GM23338 (cell line): ENCODE data around the gene SLC2A1. TPM values are rescaled to one million over a fixed set of nuclear protein-coding genes. Genes with fewer than 3 reads are reported as not detected.
"Not testable (repeated sequence)": the region's sequence is repeated elsewhere in the genome, so short reads cannot be mapped to it uniquely, and the experiment has no call there.

ENCODE experiments used
- ATAC-seq: fragments of 200-7000 bp; cut with Tn5 transposase; 3 replicates; pipeline ENCODE4 v1.9.1; 2020
- DNase-seq: peaks from one replicate; pipeline ENCODE4 v3.0.0-alpha.2; 2015; ENCODE audit warnings: low spot score
- H2AFZ ChIP-seq: fragments of 200-600 bp; sonication (generic); 2 replicates; pipeline ENCODE4 v1.8.0; 2016; ENCODE audit warnings: antibody characterized with exemption, mild to moderate bottlenecking, moderate library complexity
- H3F3A ChIP-seq: fragments of 200-600 bp; sonication (generic); replicated peaks from 2 replicates; pipeline ENCODE4 v1.8.0; 2017; ENCODE audit warnings: antibody characterized with exemption, mixed run types, low read depth
- H3K27ac ChIP-seq: fragments of 200-600 bp; sonication (generic); 2 replicates; pipeline ENCODE4 v1.6.1; 2016; ENCODE audit warnings: low read depth
- H3K27me3 ChIP-seq: fragments of 200-600 bp; sonication (generic); 2 replicates; pipeline ENCODE4 v1.8.0; 2016; ENCODE audit warnings: mild to moderate bottlenecking, mixed run types, moderate library complexity; ENCODE audit not compliant: insufficient read depth
- H3K36me3 ChIP-seq: fragments of 200-600 bp; sonication (generic); 2 replicates; pipeline ENCODE4 v1.8.0; 2016; ENCODE audit warnings: mild to moderate bottlenecking; ENCODE audit not compliant: insufficient read depth
- H3K4me1 ChIP-seq: fragments of 200-600 bp; sonication (generic); 2 replicates; pipeline ENCODE4 v1.8.0; 2016; ENCODE audit warnings: mild to moderate bottlenecking, moderate library complexity; ENCODE audit not compliant: insufficient read depth
- H3K4me2 ChIP-seq: fragments of 200-600 bp; sonication (generic); 2 replicates; pipeline ENCODE4 v1.7.1; 2017; ENCODE audit warnings: mixed run types
- H3K4me3 ChIP-seq: fragments of 200-600 bp; sonication (generic); 2 replicates; pipeline ENCODE4 v1.6.1; 2016; ENCODE audit warnings: mixed run types
- H3K79me2 ChIP-seq: fragments of 200-600 bp; sonication (generic); replicated peaks from 2 replicates; pipeline ENCODE4 v1.8.0; 2017; ENCODE audit warnings: mild to moderate bottlenecking; ENCODE audit not compliant: insufficient read depth
- H3K9me2 ChIP-seq: fragments of 200-600 bp; sonication (generic); 2 replicates; pipeline ENCODE4 v1.8.0; 2017; ENCODE audit not compliant: insufficient read depth
- H4K20me1 ChIP-seq: fragments of 200-600 bp; sonication (generic); replicated peaks from 2 replicates; pipeline ENCODE4 v1.8.0; 2017; ENCODE audit warnings: mild to moderate bottlenecking; ENCODE audit not compliant: insufficient read depth
- H3K27ac Mint-ChIP-seq: 2 replicates; pipeline ENCODE4 v1.8.0; 2020; ENCODE audit warnings: inconsistent platforms, mild to moderate bottlenecking, moderate library complexity, mixed read lengths
- H3K27me3 Mint-ChIP-seq: 3 replicates; pipeline ENCODE4 v1.8.0; 2022; ENCODE audit warnings: low read depth, mild to moderate bottlenecking, moderate library complexity, mixed read lengths, inconsistent platforms; ENCODE audit not compliant: insufficient read depth, poor library complexity
- H3K36me3 Mint-ChIP-seq: 3 replicates; pipeline ENCODE4 v1.8.0; 2021; ENCODE audit warnings: low read depth, mild to moderate bottlenecking, inconsistent platforms, moderate library complexity, mixed read lengths
- H3K4me1 Mint-ChIP-seq: 3 replicates; pipeline ENCODE4 v1.8.0; 2020; ENCODE audit warnings: mild to moderate bottlenecking, inconsistent platforms, mixed read lengths
- H3K4me3 Mint-ChIP-seq: 3 replicates; pipeline ENCODE4 v1.8.0; 2021; ENCODE audit warnings: moderate library complexity, mild to moderate bottlenecking, inconsistent platforms, mixed read lengths
- H3K9me3 Mint-ChIP-seq: 3 replicates; pipeline ENCODE4 v1.8.0; 2020; ENCODE audit warnings: moderate library complexity, mild to moderate bottlenecking, inconsistent platforms, mixed read lengths
- CREB1 ChIP-seq: fragments of 250-450 bp; sonication (Bioruptor Pico); IDR thresholded peaks from 2 replicates; pipeline ENCODE4 v1.5.0; 2020; ENCODE audit warnings: low read depth, mild to moderate bottlenecking, moderate library complexity
- EZH2 ChIP-seq: fragments of 200-600 bp; sonication (generic); IDR thresholded peaks from one replicate; pipeline ENCODE4 v1.8.0; 2017; ENCODE audit warnings: antibody characterized with exemption, mild to moderate bottlenecking, low read depth; ENCODE audit not compliant: unreplicated experiment
- EZH2phosphoT487 ChIP-seq: fragments of 200-600 bp; sonication (generic); IDR thresholded peaks from one replicate; pipeline ENCODE4 v1.8.1; 2018; ENCODE audit warnings: antibody characterized with exemption; ENCODE audit not compliant: unreplicated experiment
- JUNB ChIP-seq: IDR thresholded peaks from one replicate; pipeline ENCODE4 v1.6.1; 2016; ENCODE audit warnings: antibody characterized with exemption; ENCODE audit not compliant: unreplicated experiment
- POLR2AphosphoS5 ChIP-seq: IDR thresholded peaks from 2 replicates; pipeline ENCODE4 v1.6.1; 2016; ENCODE audit warnings: antibody characterized with exemption, low read depth
- ZNF331 ChIP-seq: fragments of 250-450 bp; sonication (Bioruptor Pico); IDR thresholded peaks from 2 replicates; pipeline ENCODE4 v1.5.0; 2020; ENCODE audit warnings: low read depth, mild to moderate bottlenecking, moderate library complexity
- polyA plus RNA-seq: library from polyadenylated mRNA; unstranded; fragments of >200 nt; fragmentation: Nextera tagmentation; extraction: Ambion mirVana; gene quantifications from 2 replicates; pipeline ENCODE4 v1.2.1, GENCODE V29; 2016
- total RNA-seq: library from RNA; depleted of rRNA; stranded (reverse); fragments of >200 nt; shearing (Covaris generic); gene quantifications from 2 replicates; pipeline ENCODE4 v1.2.3, GENCODE V29; 2014
- TF ChIP-seq, protein P1 (sequence below): IDR thresholded peaks from one replicate; pipeline ENCODE4 v1.6.1; 2018; ENCODE audit warnings: antibody characterized with exemption; ENCODE audit not compliant: unreplicated experiment
- TF ChIP-seq, protein P2 (sequence below), 2 experiments: fragments of 200-600 bp in 1 of 2; sonication (generic) in 1 of 2; conservative IDR thresholded peaks; 2 replicates each; pipeline versions ENCODE4 v1.5.1 to v1.6.1; 2016 to 2017; ENCODE audit warnings: antibody characterized with exemption in 2 of 2, low read depth in 2 of 2, mild to moderate bottlenecking in 2 of 2, moderate library complexity in 1 of 2

The SLC2A1 gene
- total and polyA plus RNA-seq, 2 experiments from 2014 or later, result 66.1 to 305 TPM

- TF ChIP-seq CREB1 (CRISPR knock-in tag) (no peak), ZNF331 (no peak), EZH2 (no peak), POLR2AphosphoS5 (no peak)
- TF ChIP-seq, protein P1, sequence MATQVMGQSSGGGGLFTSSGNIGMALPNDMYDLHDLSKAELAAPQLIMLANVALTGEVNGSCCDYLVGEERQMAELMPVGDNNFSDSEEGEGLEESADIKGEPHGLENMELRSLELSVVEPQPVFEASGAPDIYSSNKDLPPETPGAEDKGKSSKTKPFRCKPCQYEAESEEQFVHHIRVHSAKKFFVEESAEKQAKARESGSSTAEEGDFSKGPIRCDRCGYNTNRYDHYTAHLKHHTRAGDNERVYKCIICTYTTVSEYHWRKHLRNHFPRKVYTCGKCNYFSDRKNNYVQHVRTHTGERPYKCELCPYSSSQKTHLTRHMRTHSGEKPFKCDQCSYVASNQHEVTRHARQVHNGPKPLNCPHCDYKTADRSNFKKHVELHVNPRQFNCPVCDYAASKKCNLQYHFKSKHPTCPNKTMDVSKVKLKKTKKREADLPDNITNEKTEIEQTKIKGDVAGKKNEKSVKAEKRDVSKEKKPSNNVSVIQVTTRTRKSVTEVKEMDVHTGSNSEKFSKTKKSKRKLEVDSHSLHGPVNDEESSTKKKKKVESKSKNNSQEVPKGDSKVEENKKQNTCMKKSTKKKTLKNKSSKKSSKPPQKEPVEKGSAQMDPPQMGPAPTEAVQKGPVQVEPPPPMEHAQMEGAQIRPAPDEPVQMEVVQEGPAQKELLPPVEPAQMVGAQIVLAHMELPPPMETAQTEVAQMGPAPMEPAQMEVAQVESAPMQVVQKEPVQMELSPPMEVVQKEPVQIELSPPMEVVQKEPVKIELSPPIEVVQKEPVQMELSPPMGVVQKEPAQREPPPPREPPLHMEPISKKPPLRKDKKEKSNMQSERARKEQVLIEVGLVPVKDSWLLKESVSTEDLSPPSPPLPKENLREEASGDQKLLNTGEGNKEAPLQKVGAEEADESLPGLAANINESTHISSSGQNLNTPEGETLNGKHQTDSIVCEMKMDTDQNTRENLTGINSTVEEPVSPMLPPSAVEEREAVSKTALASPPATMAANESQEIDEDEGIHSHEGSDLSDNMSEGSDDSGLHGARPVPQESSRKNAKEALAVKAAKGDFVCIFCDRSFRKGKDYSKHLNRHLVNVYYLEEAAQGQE, result no peak
Measured at GRCh38 chr1:42921769-42922168, 36.9 kb downstream of the SLC2A1 start (continued).

DNA sequence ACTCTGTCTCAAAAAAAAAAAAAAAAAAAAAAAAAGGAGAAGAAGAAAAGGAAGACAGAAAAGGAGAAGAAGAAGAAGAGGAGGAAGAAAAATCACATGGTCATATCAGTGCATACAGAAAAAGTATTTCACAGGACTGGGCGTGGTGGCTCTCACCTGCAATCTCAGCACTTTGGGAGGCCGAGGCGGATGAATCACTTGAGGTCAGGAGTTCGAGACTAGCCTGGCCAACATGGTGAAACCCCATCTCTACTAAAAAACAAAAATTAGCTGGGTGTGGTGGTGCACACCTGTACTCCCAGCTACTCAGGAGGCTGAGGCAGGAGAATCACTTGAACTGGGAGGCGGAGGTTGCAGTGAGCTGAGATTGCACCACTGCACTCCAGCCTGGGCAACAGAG, 39.0 kb downstream of the SLC2A1 start:
- ATAC-seq, H3K4me2 ChIP-seq, H3K27ac Mint-ChIP-seq, H3K4me3 Mint-ChIP-seq, H3K9me2 ChIP-seq, H3K27ac ChIP-seq, H3K79me2 ChIP-seq, H4K20me1 ChIP-seq, H2AFZ ChIP-seq, DNase-seq, H3K36me3 ChIP-seq, H3K4me3 ChIP-seq, H3F3A ChIP-seq, H3K4me1 ChIP-seq, H3K27me3 ChIP-seq: not testable (repeated sequence)
- Mint-ChIP-seq H3K9me3 (peaks cover 25% of the 10 kb centered on the region), H3K4me1 (peaks cover 12% of the 10 kb centered on the region), H3K27me3 (peaks cover 11% of the 10 kb centered on the region), H3K36me3 (peaks cover 19% of the 10 kb centered on the region)

DNA sequence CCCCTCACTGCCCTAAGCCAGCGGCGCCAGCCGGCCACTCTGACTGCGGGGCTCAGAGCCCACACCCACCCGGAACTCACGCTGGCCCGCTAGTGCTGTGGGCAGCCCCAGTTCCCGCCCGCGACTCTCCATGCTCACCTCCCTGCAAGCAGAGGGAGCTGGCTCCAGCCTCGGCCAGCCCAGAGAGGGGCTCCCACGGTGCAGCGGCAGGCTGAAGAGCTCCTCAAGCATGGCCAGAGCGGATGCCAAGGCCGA, 41.5 kb downstream of the SLC2A1 start:
- Histone ChIP-seq H3K4me1 (no peaks in the 10 kb centered on the region), H3K79me2 (no peaks in the 10 kb centered on the region), H2AFZ (no peak overlapping the region), H3K36me3 (peaks cover 6% of the 10 kb centered on the region; the same call in 1 of the 2 replicates), H3K27ac (no peak overlapping the region), H3F3A (no peaks in the 10 kb centered on the region), H4K20me1 (no peaks in the 10 kb centered on the region), H3K9me2 (no peaks in the 10 kb centered on the region), H3K4me3 (no peak overlapping the region), H3K4me2 (no peak overlapping the region), H3K27me3 (no peaks in the 10 kb centered on the region)
- H3K9me3 Mint-ChIP-seq, result peaks cover 28% of the 10 kb centered on the region
- ATAC-seq (no peak), DNase-seq (no peak)
- peaks cover 1% of the 10 kb centered on the region for H3K27me3 Mint-ChIP-seq
- no peak overlapping the region for H3K4me3 Mint-ChIP-seq
- H3K4me1 Mint-ChIP-seq, result no peaks in the 10 kb centered on the region; the same call in 1 of the 3 replicates
- peaks cover 19% of the 10 kb centered on the region for H3K36me3 Mint-ChIP-seq
- no peak overlapping the region for H3K27ac Mint-ChIP-seq
- TF ChIP-seq, protein P2, sequence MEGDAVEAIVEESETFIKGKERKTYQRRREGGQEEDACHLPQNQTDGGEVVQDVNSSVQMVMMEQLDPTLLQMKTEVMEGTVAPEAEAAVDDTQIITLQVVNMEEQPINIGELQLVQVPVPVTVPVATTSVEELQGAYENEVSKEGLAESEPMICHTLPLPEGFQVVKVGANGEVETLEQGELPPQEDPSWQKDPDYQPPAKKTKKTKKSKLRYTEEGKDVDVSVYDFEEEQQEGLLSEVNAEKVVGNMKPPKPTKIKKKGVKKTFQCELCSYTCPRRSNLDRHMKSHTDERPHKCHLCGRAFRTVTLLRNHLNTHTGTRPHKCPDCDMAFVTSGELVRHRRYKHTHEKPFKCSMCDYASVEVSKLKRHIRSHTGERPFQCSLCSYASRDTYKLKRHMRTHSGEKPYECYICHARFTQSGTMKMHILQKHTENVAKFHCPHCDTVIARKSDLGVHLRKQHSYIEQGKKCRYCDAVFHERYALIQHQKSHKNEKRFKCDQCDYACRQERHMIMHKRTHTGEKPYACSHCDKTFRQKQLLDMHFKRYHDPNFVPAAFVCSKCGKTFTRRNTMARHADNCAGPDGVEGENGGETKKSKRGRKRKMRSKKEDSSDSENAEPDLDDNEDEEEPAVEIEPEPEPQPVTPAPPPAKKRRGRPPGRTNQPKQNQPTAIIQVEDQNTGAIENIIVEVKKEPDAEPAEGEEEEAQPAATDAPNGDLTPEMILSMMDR (conservative IDR thresholded peaks at IDR 0.05; ENCODE audit: low read depth in 2 of 2), result no peak
- TF ChIP-seq CREB1 (CRISPR knock-in tag) (no peak), JUNB (no peak), EZH2phosphoT487 (no peak)
- TF ChIP-seq, protein P1, result no peak
